Ovary (tissue), 9 donors: Measurements from ENCODE around the gene PHF21A. TPM values are rescaled to one million over a fixed set of nuclear protein-coding genes. Genes with fewer than 3 reads are reported as not detected.

Experiments
- DNase-seq, 5 donors: peaks; one replicate each; pipeline ENCODE4 v3.0.0-alpha.2; 2019 to 2020
- H3K27ac ChIP-seq, 2 donors: fragments of 200-600 bp; one replicate each; pipeline versions ENCODE4 v1.5.1 to v1.8.0; 2019 to 2022
- H3K27me3 ChIP-seq: fragments of 200-600 bp; one replicate; pipeline ENCODE4 v1.8.0; 2022
- H3K36me3 ChIP-seq: fragments of 200-600 bp; sonication (generic); one replicate; pipeline ENCODE4 v1.5.1; 2019
- H3K4me1 ChIP-seq: one replicate; pipeline ENCODE4 v1.8.1; 2013; ENCODE audit warnings: mild to moderate bottlenecking, moderate library complexity; ENCODE audit not compliant: insufficient read depth
- H3K4me3 ChIP-seq: fragments of 200-600 bp; sonication (generic); one replicate; pipeline ENCODE4 v1.5.1; 2017
- H3K9me3 ChIP-seq, 2 donors: fragments of 200-600 bp in 1 of 2; sonication (generic) in 1 of 2; one replicate each; pipeline versions ENCODE4 v1.5.1 to v1.8.1; 2013 to 2019; ENCODE audit warnings: mild to moderate bottlenecking in 1 of 2, moderate library complexity in 1 of 2
- CTCF ChIP-seq, 3 donors: fragments of 450-650 bp in 2 of 3; fragments of 200-600 bp in 1 of 3; IDR thresholded peaks; one replicate each; pipeline versions ENCODE4 v1.5.1 to v1.8.0; 2016 to 2022; ENCODE audit warnings: antibody characterized with exemption in 3 of 3, mild to moderate bottlenecking in 1 of 3
- EP300 ChIP-seq: sonication (generic); formaldehyde crosslinking; IDR thresholded peaks from one replicate; pipeline ENCODE4 v1.6.1; 2017; ENCODE audit warnings: antibody characterized with exemption
- POLR2A ChIP-seq: fragments of 450-650 bp; IDR thresholded peaks from one replicate; pipeline ENCODE4 v1.6.1; 2017; ENCODE audit warnings: antibody characterized with exemption, mild to moderate bottlenecking, moderate library complexity
- WGBS, 3 donors: extraction: QIAGEN DNeasy Blood & Tissue Kit in 1 of 3; methylation state at CpG; one replicate each; pipeline versions ENCODE4 v1.1.5 to v1.1.7; 2013 to 2017; 5-methylcytosine and 5-hydroxymethylcytosine counted together
- intact Hi-C, 4 donors: fragments of 100-400 bp; cut with DNase I; formaldehyde crosslinking; loops; one replicate each; pipeline versions ENCODE4 v1.11.0 to v1.15.1; 2022 to 2023
- polyA plus RNA-seq, 2 donors: library from polyadenylated mRNA; stranded (reverse); fragments of 200-250 nt in 1 of 2; fragments of 350-450 nt in 1 of 2; fragmentation: Illumina TruSeq in 1 of 2; extraction: RNeasy Lipid Tissue Mini Kit (QIAGEN cat#74804) in 1 of 2; gene quantifications; one replicate each; pipeline ENCODE4 v1.2.3, GENCODE V29; 2013 to 2014
- total RNA-seq, 7 donors: library from RNA; depleted of rRNA in 2 of 7; stranded (reverse); fragments of >200 nt in 2 of 7; fragmentation: NEBNext Ultra II Directional in 3 of 7; extraction: Animal tissue kit (Norgen Biotek cat#: 25700) in 3 of 7; gene quantifications; one replicate each; pipeline versions ENCODE4 v1.1.0 to v1.2.4, GENCODE V29; 2016 to 2023
- donor health status: DM: no; HTN: no; CAD: no; lungs with moderate emphysema.
- donor health status: DM: no; HTN: no; CAD: no.
- donor health status: Bipolar disorder and iron deficiency.
- donor health status: DM: yes; HTN: yes; CAD: no.
- donor health status: DM: no; HTN: no; CAD: no.
- donor health status: DM: yes; HTN: yes; CAD: no.

Gene PHF21A
- total and polyA plus RNA-seq, 9 donors = 20.6 to 76.0 (median 58.2) TPM

- no peaks in the 10 kb centered on the region for H3K36me3 ChIP-seq
- peaks cover 2% of the 10 kb centered on the region for H3K4me1 ChIP-seq
- intact Hi-C loops = no loop called here
- H3K27ac ChIP-seq = no peak overlapping the region
- no peaks in the 10 kb centered on the region for H3K9me3 ChIP-seq
- TF ChIP-seq POLR2A = no peak
- TF ChIP-seq EP300 = no peak
- no peak for TF ChIP-seq CTCF (IDR thresholded peaks at IDR 0.05)
- H3K4me3 ChIP-seq = no peak overlapping the region
- no peaks in the 10 kb centered on the region for H3K27me3 ChIP-seq
- 75 to 79% (median 77%) methylated on average over 10 of the region's 10 CpGs for WGBS, 3 donors
- peak in 2 of 5 donors; percentile 12 to 14 for DNase-seq
Observed at GRCh38 chr11:45929486-45930030, 191.7 kb downstream of the PHF21A start.

DNA sequence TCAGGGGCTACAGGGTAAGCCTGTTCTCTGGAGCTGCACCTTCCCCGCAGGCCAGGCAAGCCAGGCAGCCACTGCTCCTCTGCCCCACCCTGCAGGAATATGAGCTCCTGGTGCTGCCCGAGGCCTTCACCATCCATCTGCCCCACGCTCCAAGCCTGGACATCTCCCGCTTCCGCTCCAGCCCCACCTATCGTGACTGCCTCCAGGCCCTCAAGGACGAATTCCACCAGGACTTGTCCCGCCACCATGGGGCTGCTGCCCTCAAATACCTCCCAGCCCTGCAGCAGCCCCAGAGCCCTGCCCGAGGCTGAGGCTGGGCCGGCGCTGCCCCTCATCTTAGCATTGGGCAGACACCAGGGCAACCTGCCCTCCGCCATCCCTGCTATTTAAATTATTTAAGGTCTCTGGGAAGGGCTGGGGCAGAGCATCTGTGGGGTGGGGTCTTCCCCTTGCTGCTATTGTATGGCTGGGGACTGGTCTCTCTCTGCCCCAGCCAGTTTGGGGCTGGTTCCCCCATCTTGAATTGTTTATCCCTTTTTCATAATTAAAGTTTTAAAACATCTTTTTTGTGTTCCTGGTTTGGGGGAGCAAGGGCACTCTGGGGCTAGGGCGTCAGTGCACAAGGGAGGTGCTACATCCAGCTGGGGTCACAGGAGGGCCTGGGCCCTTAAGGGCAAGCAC lies 192.6 kb downstream of the PHF21A start:
- intact Hi-C loops = no loop called here
- H3K27ac ChIP-seq = no peak overlapping the region

DNA sequence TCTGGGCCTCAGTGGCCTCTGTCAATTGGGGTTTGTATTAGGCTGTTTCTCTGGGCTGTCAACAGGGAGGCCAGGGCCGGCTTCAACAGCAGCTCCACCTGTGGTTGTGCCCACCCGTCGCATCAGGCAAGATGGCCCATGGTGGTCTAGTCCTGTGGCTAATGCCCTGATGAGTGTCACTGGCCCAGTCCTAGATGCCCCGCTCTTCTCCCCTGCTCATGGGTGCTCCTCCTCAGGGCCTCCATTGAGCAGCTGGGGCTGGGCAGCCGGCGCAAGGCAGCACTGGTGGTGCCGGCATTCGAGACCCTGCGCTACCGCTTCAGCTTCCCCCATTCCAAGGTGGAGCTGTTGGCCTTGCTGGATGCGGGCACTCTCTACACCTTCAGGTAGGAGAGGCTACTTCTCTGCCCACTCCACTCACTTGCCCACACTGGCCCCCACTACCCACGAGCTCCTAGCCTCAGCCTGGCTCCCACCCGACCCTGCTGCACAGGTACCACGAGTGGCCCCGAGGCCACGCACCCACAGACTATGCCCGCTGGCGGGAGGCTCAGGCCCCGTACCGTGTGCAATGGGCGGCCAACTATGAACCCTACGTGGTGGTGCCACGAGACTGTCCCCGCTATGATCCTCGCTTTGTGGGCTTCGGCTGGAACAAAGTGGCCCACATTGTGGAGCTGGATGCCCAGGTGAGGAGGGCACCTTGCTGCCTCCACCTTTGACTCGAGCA lies 193.4 kb downstream of the PHF21A start:
- peak in 3 of 5 donors; percentile 9 to 25 (median 21) for DNase-seq
- Histone ChIP-seq H3K36me3 (no peaks in the 10 kb centered on the region), H3K9me3 (no peaks in the 10 kb centered on the region), H3K27ac (no peak overlapping the region), H3K27me3 (no peaks in the 10 kb centered on the region), H3K4me3 (no peak overlapping the region), H3K4me1 (peaks cover 2% of the 10 kb centered on the region)
- 89 to 92% (median 91%) methylated on average over 27 of the region's 27 CpGs for WGBS, 3 donors
- no peak for TF ChIP-seq CTCF (IDR thresholded peaks at IDR 0.05)
- no peak for TF ChIP-seq POLR2A
- no peak for TF ChIP-seq EP300
- intact Hi-C loops = no loop called here

More for the DNA sequence above, 192.6 kb downstream of the PHF21A start:
- H3K4me1 ChIP-seq = peaks cover 2% of the 10 kb centered on the region
- WGBS, 3 donors = 42 to 62% (median 45%) methylated on average over 13 of the region's 13 CpGs
- DNase-seq = peak in 3 of 5 donors; percentile 14 to 22 (median 16)
- H3K27me3 ChIP-seq = no peaks in the 10 kb centered on the region
- H3K4me3 ChIP-seq = no peak overlapping the region
- no peak for TF ChIP-seq POLR2A
- no peak for TF ChIP-seq EP300
- no peak for TF ChIP-seq CTCF (IDR thresholded peaks at IDR 0.05)
- H3K9me3 ChIP-seq = no peaks in the 10 kb centered on the region
- no peaks in the 10 kb centered on the region for H3K36me3 ChIP-seq

- no peak for TF ChIP-seq EP300
- TF ChIP-seq POLR2A = no peak
- TF ChIP-seq CTCF (IDR thresholded peaks at IDR 0.05) = no peak
- H3K27ac ChIP-seq = no peak overlapping the region
- H3K9me3 ChIP-seq = no peaks in the 10 kb centered on the region
- no peaks in the 10 kb centered on the region for H3K27me3 ChIP-seq
- no peaks in the 10 kb centered on the region for H3K36me3 ChIP-seq
- intact Hi-C loops = no loop called here
- peaks cover 2% of the 10 kb centered on the region for H3K4me1 ChIP-seq
- WGBS, 3 donors = 71 to 80% (median 74%) methylated on average over 15 of the region's 15 CpGs
- no peak overlapping the region for H3K4me3 ChIP-seq
- peak in 2 of 5 donors; percentile 21 for DNase-seq
Observed at GRCh38 chr11:45927332-45927683, 193.9 kb downstream of the PHF21A start.
